HPDE6-E6E7 (cell line): Measurements from ENCODE around the gene GIPC2.
A peak's percentile ranks its signal among the peaks of the same experiment; 100 is the strongest.
"Not testable (repeated sequence)": the region's sequence is repeated elsewhere in the genome, so short reads cannot be mapped to it uniquely, and the experiment has no call there.

Source experiments
- DNase-seq: peaks from one replicate; pipeline ENCODE4 v3.0.0; 2011; ENCODE audit warnings: missing footprints; ENCODE audit errors: extremely low spot score

Gene GIPC2

GRCh38 chr1:78095593-78095992, 49.8 kb downstream of the GIPC2 start:
- DNase-seq, result peak; percentile 23

GRCh38 chr1:78096017-78096416, 50.3 kb downstream of the GIPC2 start:
- DNase-seq, result no peak

- no peak for DNase-seq
Measured at GRCh38 chr1:78096976-78097375, 51.2 kb downstream of the GIPC2 start.

GRCh38 chr1:78101051-78101450, 55.3 kb downstream of the GIPC2 start:
- DNase-seq, result no peak

GRCh38 chr1:78101514-78101913, 55.7 kb downstream of the GIPC2 start:
- DNase-seq, result no peak

GRCh38 chr1:78102082-78102481, 56.3 kb downstream of the GIPC2 start:
- DNase-seq, result no peak

- DNase-seq, result no peak
Measured at GRCh38 chr1:78102916-78103315, 57.1 kb downstream of the GIPC2 start.

GRCh38 chr1:78104322-78104721, 58.6 kb downstream of the GIPC2 start:
- DNase-seq, result no peak

- DNase-seq, result not testable (repeated sequence)
Measured at GRCh38 chr1:78109659-78110058, 63.9 kb downstream of the GIPC2 start.

- DNase-seq, result no peak
Measured at GRCh38 chr1:78113156-78113916, 67.6 kb downstream of the GIPC2 start.

- peak; percentile 57 for DNase-seq
Measured at GRCh38 chr1:78114034-78114956, 68.5 kb downstream of the GIPC2 start.

GRCh38 chr1:78120485-78120884, 74.7 kb downstream of the GIPC2 start:
- not testable (repeated sequence) for DNase-seq

GRCh38 chr1:78121710-78122109, 75.9 kb downstream of the GIPC2 start:
- no peak for DNase-seq

- DNase-seq, result no peak
Measured at GRCh38 chr1:78122389-78122788, 76.6 kb downstream of the GIPC2 start.

- DNase-seq, result no peak
Measured at GRCh38 chr1:78126506-78126905, 80.7 kb downstream of the GIPC2 start.

GRCh38 chr1:78132174-78132947, 86.6 kb downstream of the GIPC2 start:
- DNase-seq, result no peak

- DNase-seq, result no peak
Measured at GRCh38 chr1:78132948-78133322, 87.2 kb downstream of the GIPC2 start.

- DNase-seq, result no peak
Measured at GRCh38 chr1:78136680-78137079, 90.9 kb downstream of the GIPC2 start.

GRCh38 chr1:78141531-78142231, 95.9 kb downstream of the GIPC2 start:
- no peak for DNase-seq

GRCh38 chr1:78142736-78143135, 97.0 kb downstream of the GIPC2 start:
- DNase-seq, result no peak

- no peak for DNase-seq
Measured at GRCh38 chr1:78143152-78143551, 97.4 kb downstream of the GIPC2 start.
